Measurements from ENCODE around the gene ACOT11. TPM values are rescaled to one million over a fixed set of nuclear protein-coding genes. Genes with fewer than 3 reads are reported as not detected.

Gene ACOT11
- total and polyA plus RNA-seq, 2 experiments from 2014 or later: 13.8 to 20.0 TPM

- no peak for DNase-seq (ENCODE audit: low spot score)
- Histone ChIP-seq H3K4me3 (no peak overlapping the region), H3K79me2 (no peaks in the 10 kb centered on the region), H3K9me2 (replicated peaks; ENCODE audit: insufficient read depth) (no peaks in the 10 kb centered on the region), H4K20me1 (ENCODE audit: insufficient read depth, poor library complexity, severe bottlenecking) (no peaks in the 10 kb centered on the region), H3K36me3 (replicated peaks; ENCODE audit: insufficient read depth, low read depth) (no peaks in the 10 kb centered on the region), H3K27me3 (no peaks in the 10 kb centered on the region), H3K27ac (no peak overlapping the region), H3K9me3 (ENCODE audit: low read depth) (no peaks in the 10 kb centered on the region), H3K4me2 (no peak overlapping the region), H3K4me1 (ENCODE audit: insufficient read depth) (no peaks in the 10 kb centered on the region), H2AFZ (no peak overlapping the region)
- TF ChIP-seq EZH2 (IDR thresholded peaks at IDR 0.05; ENCODE audit: borderline replicate concordance) (no peak), EZH2phosphoT487 (IDR thresholded peaks at IDR 0.05; ENCODE audit: low read depth, severe bottlenecking, unreplicated experiment) (no peak), CTCF (IDR thresholded peaks at IDR 0.05; ENCODE audit: poor library complexity) (no peak)
- WGBS (ENCODE audit: low lambda C conversion rate, missing lambda C conversion rate): 57% methylated on average over 3 of the region's 3 CpGs
Measured at GRCh38 chr1:54596756-54597155, 48.7 kb downstream of the ACOT11 start.

GRCh38 chr1:54597455-54598030 lies 49.5 kb downstream of the ACOT11 start:
- DNase-seq (ENCODE audit: low spot score): no peak
- 76% methylated on average over 3 of the region's 3 CpGs for WGBS (ENCODE audit: low lambda C conversion rate, missing lambda C conversion rate)
- Histone ChIP-seq H4K20me1 (ENCODE audit: insufficient read depth, poor library complexity, severe bottlenecking) (no peaks in the 10 kb centered on the region), H3K79me2 (no peaks in the 10 kb centered on the region), H3K4me2 (no peak overlapping the region), H3K4me3 (no peak overlapping the region), H3K4me1 (ENCODE audit: insufficient read depth) (no peaks in the 10 kb centered on the region), H3K9me3 (ENCODE audit: low read depth) (no peaks in the 10 kb centered on the region), H3K9me2 (replicated peaks; ENCODE audit: insufficient read depth) (no peaks in the 10 kb centered on the region), H3K27me3 (no peaks in the 10 kb centered on the region), H3K27ac (no peak overlapping the region), H2AFZ (no peak overlapping the region), H3K36me3 (replicated peaks; ENCODE audit: insufficient read depth, low read depth) (no peaks in the 10 kb centered on the region)
- TF ChIP-seq CTCF (IDR thresholded peaks at IDR 0.05; ENCODE audit: poor library complexity) (no peak), EZH2 (IDR thresholded peaks at IDR 0.05; ENCODE audit: borderline replicate concordance) (no peak), EZH2phosphoT487 (IDR thresholded peaks at IDR 0.05; ENCODE audit: low read depth, severe bottlenecking, unreplicated experiment) (no peak)

- no peak for DNase-seq (ENCODE audit: low spot score)
- Histone ChIP-seq H3K4me1 (ENCODE audit: insufficient read depth) (no peaks in the 10 kb centered on the region), H3K36me3 (replicated peaks; ENCODE audit: insufficient read depth, low read depth) (no peaks in the 10 kb centered on the region), H3K9me3 (ENCODE audit: low read depth) (no peaks in the 10 kb centered on the region), H4K20me1 (ENCODE audit: insufficient read depth, poor library complexity, severe bottlenecking) (no peaks in the 10 kb centered on the region), H3K27me3 (no peaks in the 10 kb centered on the region), H2AFZ (no peak overlapping the region), H3K4me3 (no peak overlapping the region), H3K4me2 (no peak overlapping the region), H3K27ac (no peak overlapping the region), H3K9me2 (replicated peaks; ENCODE audit: insufficient read depth) (no peaks in the 10 kb centered on the region), H3K79me2 (no peaks in the 10 kb centered on the region)
- TF ChIP-seq EZH2 (IDR thresholded peaks at IDR 0.05; ENCODE audit: borderline replicate concordance): no peak
- no peak for TF ChIP-seq CTCF (IDR thresholded peaks at IDR 0.05; ENCODE audit: poor library complexity)
- TF ChIP-seq EZH2phosphoT487 (IDR thresholded peaks at IDR 0.05; ENCODE audit: low read depth, severe bottlenecking, unreplicated experiment): no peak
- 97% methylated on average over 13 of the region's 13 CpGs for WGBS (ENCODE audit: low lambda C conversion rate, missing lambda C conversion rate)
Measured at GRCh38 chr1:54599211-54599823, 51.3 kb downstream of the ACOT11 start.
